Stimulated activated CD4-positive, alpha-beta T cell treated with anti-CD3 and anti-CD28 coated beads, TNF-alpha, amount 100 ng/mL, for 48 hours (primary cell): ENCODE data around the gene GLRX5.
"Not testable (repeated sequence)": the region's sequence is repeated elsewhere in the genome, so short reads cannot be mapped to it uniquely, and the experiment has no call there.

Experiments
- DNase-seq, 3 donors: peaks; one replicate each; pipeline ENCODE4 v3.0.0-alpha.2; 2020; ENCODE audit warnings: low read depth in 3 of 3

Gene GLRX5

GRCh38 chr14:95498622-95499353 lies 36.1 kb upstream of the GLRX5 start:
- DNase-seq, result no peak

DNA sequence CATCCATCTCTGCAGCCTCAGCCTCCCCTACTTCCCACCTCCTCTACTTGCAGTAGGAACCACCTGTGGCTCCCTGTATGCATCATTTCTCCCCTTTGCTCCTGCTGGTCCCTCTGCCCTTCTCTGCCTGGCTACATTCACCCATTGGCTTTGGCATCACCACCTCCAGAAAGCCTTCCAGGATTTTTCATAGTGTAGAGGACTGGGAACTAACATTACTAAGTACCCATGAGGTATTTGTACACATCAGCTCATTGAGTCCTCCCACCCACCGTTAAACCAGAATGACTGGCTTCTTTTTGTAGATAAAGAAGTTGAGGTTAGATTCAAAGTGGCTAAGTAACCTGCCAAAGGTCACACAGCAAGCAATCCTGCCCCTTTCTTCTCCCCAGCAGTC lies 35.5 kb upstream of the GLRX5 start:
- DNase-seq, result no peak

DNA sequence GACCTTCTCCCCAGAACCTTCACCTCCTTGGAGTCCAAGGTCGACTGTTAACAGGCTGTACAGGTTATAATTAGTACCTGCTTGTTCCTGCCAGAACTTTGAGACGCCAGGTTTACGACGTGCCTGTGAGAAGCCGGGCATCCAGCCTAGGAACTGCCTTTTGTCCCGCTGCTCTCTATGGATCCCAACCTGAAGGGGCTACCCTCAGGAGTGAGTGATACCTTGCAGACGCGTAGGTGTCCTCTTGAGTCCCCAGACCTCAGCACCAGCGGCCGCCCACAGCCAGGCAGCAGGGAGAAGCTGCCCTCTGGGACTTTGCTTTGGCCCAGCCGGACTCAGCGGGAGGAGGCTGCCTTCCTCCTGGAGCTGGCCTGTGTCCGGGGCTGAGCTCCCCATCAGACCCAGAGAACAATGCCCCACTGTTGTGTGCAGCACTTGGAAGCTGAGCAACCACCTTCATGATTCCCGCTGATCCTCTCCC lies 34.6 kb upstream of the GLRX5 start:
- DNase-seq, result no peak

- DNase-seq, result no peak
Measured at GRCh38 chr14:95500772-95501401, 34.0 kb upstream of the GLRX5 start.

DNA sequence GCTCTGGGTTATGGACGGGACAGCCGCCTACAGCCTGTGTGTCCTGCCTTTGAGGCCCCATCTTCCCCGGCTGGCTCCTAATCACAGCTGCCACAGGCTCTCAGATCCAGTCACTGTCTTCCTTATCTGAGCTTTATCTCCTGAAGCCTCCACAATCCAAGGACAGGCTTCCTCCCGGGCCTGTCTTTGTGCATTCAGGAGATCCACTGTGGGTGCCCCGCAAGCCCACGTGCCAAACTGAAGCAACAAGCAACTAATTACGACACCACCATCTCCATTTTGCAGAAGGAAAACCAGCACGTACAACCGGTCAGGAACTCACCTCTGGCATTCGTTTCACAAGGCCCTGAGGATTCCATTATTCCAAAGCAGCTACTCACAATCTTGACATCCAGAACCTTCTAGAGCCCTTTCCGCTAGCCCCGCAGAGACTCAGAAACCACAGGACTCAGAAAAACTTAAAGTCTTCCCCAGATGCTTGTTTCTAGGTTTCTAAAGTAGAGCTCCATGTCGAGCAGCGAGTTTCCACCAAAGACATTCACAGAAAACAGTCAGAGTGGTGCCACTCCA lies 32.4 kb upstream of the GLRX5 start:
- no peak for DNase-seq

- DNase-seq, result no peak
Measured at GRCh38 chr14:95503365-95504134, 31.3 kb upstream of the GLRX5 start.

- DNase-seq, result no peak
Measured at GRCh38 chr14:95504135-95505029, 30.5 kb upstream of the GLRX5 start.

DNA sequence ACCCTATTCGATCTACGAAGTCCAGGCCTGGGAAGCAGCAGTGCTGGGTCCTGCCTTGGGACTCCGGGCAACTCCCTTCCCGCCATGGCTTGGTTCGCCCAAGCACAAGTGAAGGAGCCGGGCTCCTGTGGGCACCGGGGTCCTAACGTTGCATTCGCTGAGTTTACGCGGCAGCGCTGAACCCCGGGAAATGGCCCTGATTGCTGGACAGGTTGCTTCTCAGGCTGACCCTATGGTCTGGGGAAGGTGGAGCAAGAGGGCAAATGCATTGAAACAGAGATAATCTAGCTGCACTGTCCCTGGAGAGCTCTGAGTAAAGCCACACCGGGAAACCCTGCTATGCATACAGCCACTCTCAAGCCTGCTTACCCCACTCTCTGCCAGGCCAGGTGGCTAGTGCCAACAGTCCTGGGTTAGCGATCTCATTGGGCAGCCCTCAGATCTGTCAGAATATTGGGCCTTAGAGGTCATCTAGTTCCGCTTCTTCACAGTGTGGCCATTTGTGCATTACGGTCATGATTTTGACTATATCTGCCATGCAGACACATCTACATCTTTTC lies 29.7 kb upstream of the GLRX5 start:
- DNase-seq, result no peak

- DNase-seq, result no peak
Measured at GRCh38 chr14:95507174-95507573, 27.7 kb upstream of the GLRX5 start.

DNA sequence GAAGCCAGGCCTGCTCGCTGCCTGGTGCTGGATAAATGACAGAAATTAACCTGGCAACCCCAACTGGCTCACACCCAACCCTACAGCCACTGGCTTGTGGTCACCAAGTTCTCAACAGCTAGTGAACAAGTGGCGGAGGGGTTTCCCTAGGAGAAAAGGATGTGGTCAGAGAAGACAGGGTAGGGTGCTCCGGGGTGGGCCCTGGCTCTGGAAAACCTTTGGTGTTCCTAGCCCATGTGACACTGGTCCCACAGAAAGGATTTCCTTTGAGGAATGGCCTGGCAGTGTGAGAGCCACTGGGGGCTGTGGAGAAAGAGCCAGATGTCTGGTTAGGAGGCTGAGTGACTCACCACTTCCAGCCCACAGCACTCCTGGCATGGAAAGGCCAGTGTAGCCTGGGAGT lies 27.1 kb upstream of the GLRX5 start:
- no peak for DNase-seq

GRCh38 chr14:95508377-95508776 lies 26.5 kb upstream of the GLRX5 start:
- no peak for DNase-seq

DNA sequence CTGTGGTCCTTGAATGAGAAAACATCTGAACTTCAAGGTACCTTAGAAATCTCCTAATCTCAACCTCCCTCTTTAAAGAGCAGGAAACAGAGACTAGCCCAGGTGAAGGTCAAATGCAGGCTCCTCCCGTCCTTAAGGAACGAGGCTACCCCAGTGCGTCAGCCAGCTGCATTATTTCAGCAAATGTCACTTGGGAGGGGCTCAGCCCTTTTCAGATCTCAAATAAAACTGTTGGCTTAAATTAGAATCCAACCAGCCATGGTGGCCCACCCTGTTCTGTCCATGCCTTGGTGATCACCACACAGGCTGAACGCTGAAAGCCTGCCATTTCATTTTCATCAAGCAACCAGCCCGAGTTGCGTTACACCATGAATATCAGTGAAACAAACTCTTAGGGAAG lies 25.4 kb upstream of the GLRX5 start:
- no peak for DNase-seq

DNA sequence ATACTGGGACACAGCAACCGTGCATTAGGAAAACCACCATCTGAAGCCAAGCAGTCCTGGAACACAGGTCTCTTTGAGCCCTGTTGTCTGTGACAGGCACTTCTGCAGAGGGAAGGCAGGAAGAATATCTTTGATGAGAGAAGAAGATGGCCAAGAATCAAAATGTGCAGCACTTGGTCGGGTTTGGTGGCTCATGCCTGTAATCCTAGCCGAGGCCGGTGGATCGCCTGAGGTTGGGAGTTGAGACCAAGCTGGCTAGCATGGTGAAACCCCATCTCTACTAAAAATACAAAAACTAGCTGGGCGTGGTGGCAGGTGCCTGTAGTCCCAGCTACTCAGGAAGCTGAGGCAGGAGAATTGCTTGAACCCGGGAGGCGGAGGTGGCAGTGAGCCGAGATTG lies 24.5 kb upstream of the GLRX5 start:
- DNase-seq, result not testable (repeated sequence)

GRCh38 chr14:95510804-95511203 lies 24.0 kb upstream of the GLRX5 start:
- no peak for DNase-seq

- no peak for DNase-seq
Measured at GRCh38 chr14:95511687-95512086, 23.2 kb upstream of the GLRX5 start.

- no peak for DNase-seq
Measured at GRCh38 chr14:95513291-95513690, 21.6 kb upstream of the GLRX5 start.

DNA sequence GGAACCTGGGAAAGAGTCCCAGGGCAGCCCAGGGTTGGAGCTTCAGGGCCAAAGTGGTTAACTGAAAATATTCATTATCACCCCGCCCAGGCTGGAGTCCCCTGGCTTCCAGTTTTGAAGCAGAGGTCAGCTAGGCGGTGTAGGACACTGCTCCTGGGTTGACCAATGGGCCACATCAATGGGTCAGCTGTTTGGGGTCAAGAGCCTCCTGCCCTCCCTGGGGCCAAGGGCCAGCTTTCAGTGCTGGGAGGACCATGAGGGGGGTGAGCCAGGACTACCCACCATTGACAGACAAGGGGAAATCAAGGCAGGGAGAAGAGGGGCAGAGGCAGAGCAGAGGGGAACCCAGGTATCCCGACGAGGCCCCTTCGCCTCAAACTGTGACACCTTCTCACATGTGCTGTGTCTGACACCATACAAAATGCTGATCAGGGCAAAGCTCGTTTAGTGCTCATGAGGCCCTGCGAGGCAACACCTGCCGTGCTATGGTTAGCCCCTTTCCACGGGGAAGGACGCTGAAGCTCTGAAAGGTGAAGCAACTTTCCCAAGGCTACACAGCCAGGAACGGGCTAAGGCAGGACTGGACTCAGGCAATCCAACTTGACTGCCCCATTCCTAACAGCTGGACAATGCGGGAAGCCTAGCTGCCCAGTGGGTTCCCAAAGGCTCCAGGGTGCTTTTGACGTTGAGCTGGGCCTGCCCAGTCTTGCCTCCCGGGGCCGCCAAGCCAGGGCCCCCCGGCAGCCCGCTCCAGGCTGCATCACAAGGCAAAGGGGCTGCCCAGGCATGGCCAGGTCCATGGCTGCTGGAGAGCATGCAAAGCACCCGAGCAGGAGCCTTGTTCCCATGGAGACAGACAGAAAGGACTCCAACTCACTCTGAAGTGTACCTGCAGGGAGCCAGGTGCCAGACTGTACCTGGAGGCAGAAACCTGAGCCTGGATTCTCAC lies 20.4 kb upstream of the GLRX5 start:
- DNase-seq, result no peak

DNA sequence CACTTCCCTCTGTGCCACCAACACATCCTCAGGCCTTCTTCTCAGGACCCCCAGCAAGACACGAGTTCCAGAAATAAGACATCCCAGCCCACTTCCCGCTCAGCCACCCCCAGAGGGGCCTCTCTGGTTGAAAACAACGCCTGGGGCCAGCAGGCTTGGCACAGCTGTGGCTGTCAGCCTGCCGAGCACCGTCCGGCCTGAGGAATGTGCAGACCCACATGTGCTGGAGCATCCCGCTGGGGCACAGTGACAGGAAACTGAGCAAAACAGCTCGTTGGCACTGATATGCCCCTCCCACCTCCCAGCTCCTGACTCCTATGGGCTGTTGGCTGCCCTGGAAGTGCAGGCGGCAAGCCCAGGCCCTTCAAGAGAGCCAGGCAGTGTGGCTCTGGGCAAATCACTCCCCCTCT lies 19.8 kb upstream of the GLRX5 start:
- DNase-seq, result no peak

- DNase-seq, result peak; percentile 71 to 84 (median 73)
Measured at GRCh38 chr14:95515596-95516552, 19.0 kb upstream of the GLRX5 start.
